ENCODE results near the gene TMSB15C.

Gene TMSB15C

GRCh38 chrX:104039689-104040505, 36.1 kb downstream of the TMSB15C start, which contains the start of gene H2BW2:
H2BW2 (plus strand) TSS chrX:104039956; CDS start chrX:104039995, 39 bp downstream.
- Histone ChIP-seq H3K36me3 (ENCODE audit: insufficient read depth, low read length) (no peaks in the 10 kb centered on the region), H3K4me3 (ENCODE audit: low read length, poor library complexity, severe bottlenecking) (no peak within 1 kb of the TSS), H3K4me2 (ENCODE audit: low read depth, low read length, poor library complexity, severe bottlenecking) (no peak within 1 kb of the TSS), H3K9me2 (replicated peaks; ENCODE audit: low read depth, low read length) (no peaks in the 10 kb centered on the region), H3K27me3 (ENCODE audit: insufficient read depth, low read length, poor library complexity, severe bottlenecking) (no peaks in the 10 kb centered on the region), H4K20me1 (ENCODE audit: insufficient read depth, low read length, poor library complexity, severe bottlenecking) (no peaks in the 10 kb centered on the region), H3K4me1 (ENCODE audit: insufficient read depth, low read length, poor library complexity, severe bottlenecking) (no peaks in the 10 kb centered on the region), H3K9ac (ENCODE audit: low read depth, low read length, poor library complexity, severe bottlenecking) (no peak within 1 kb of the TSS), H2AFZ (ENCODE audit: low read length) (no peak within 1 kb of the TSS), H3F3A (ENCODE audit: low read depth) (no peaks in the 10 kb centered on the region), H3K79me2 (ENCODE audit: insufficient read depth, low read length) (no peaks in the 10 kb centered on the region), H3K9me3 (ENCODE audit: insufficient read depth, low read depth, low read length) (no peaks in the 10 kb centered on the region)
- TF ChIP-seq, protein P1, sequence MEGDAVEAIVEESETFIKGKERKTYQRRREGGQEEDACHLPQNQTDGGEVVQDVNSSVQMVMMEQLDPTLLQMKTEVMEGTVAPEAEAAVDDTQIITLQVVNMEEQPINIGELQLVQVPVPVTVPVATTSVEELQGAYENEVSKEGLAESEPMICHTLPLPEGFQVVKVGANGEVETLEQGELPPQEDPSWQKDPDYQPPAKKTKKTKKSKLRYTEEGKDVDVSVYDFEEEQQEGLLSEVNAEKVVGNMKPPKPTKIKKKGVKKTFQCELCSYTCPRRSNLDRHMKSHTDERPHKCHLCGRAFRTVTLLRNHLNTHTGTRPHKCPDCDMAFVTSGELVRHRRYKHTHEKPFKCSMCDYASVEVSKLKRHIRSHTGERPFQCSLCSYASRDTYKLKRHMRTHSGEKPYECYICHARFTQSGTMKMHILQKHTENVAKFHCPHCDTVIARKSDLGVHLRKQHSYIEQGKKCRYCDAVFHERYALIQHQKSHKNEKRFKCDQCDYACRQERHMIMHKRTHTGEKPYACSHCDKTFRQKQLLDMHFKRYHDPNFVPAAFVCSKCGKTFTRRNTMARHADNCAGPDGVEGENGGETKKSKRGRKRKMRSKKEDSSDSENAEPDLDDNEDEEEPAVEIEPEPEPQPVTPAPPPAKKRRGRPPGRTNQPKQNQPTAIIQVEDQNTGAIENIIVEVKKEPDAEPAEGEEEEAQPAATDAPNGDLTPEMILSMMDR (conservative IDR thresholded peaks at IDR 0.05; ENCODE audit: low read length): no peak
- no peak for TF ChIP-seq EZH2phosphoT487 (IDR thresholded peaks at IDR 0.05; ENCODE audit: borderline replicate concordance)

Data from Loucy (cell line).